HG02943 (cell line): Measurements from ENCODE around the gene RHBDD1.

Experiments used
- ATAC-seq: cut with Tn5 transposase; IDR thresholded peaks from one replicate; pipeline ENCODE4 v1.9.1; 2021; ENCODE audit warnings: mild to moderate bottlenecking, low read depth, moderate library complexity; ENCODE audit not compliant: unreplicated experiment

The RHBDD1 gene

DNA sequence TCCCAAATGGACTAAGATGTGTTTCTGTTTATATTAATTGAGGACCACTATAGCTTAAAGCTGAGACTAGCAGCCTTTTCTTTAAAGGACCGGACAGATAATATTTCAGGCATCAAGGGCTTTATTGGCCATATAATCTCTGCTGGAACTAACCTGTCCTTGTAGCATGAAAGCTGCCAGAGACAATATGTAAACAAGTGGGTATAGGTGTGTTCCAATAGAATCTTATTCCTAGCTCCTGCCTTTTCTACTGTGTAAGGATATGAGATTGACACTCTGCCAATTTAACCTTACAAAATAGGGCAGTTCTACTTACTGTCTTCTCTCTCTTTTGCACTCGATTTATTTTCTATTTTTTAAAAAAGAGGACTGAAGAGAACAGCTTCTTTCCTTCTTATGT is 74.0 kb downstream of the RHBDD1 start:
- ATAC-seq, result no peak

DNA sequence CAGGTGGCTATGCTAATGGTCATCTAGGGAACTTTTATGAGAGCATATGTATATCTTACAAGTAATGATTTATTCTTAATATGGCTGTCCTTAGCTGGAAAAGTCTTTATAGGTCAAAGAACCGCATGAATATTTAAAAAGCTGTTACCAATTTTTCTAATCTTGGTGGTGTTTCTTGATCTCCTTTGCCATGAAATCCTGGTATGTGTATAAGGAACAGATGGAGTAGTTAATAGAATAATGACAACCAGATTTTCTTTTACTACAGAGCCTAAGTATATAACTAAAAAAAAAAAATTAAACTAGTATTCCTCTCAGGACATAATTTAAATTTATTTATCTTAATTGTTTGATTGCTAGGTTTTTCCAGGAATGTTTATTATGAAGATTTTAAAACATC is 74.5 kb downstream of the RHBDD1 start:
- no peak for ATAC-seq

- ATAC-seq, result no peak
These were observed 76.1 kb downstream of the RHBDD1 start for GRCh38 chr2:226911932-226912331.

GRCh38 chr2:226913641-226914040 is 77.8 kb downstream of the RHBDD1 start:
- no peak for ATAC-seq

- no peak for ATAC-seq
These were observed 80.0 kb downstream of the RHBDD1 start for GRCh38 chr2:226915846-226916360.

DNA sequence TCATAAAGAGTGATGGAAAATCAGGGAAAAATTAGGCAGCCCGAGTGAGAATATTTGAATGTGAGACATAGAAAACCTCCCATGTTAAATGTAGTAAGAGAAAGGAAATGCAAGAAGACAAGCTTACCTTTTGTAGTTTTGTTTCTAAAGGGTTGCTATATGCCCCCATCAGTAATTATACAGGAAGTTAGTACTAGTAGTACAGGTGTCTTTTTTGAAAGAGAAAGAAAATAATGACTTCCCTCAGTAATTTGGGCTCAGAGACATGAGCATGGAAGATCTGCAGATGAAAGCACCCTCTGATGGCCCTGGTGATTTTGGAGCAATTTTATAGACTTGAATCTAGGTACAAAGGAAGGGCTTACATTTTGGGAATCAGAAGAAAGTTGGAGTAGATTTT is 80.8 kb downstream of the RHBDD1 start:
- peak; percentile 74 for ATAC-seq

DNA sequence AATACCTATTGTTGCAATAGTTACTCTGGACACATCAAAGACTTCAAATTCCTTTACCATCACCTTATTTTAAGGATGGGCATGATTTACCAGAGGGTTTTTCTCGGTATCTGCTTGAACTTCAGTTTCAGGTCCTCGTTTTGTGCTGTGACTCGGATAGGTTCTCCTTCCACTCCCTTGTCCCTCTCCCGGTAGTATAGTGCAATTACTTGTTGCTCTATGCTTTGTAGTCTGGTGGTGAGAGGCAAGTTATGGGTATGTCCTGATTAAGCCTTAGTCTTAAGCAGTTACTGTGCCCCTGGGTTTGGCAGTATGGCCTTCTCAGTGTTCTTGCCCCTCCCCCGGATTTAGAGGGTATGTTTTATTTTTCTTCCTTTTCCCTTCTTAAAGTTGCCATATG is 96.6 kb downstream of the RHBDD1 start:
- ATAC-seq, result no peak

- no peak for ATAC-seq
These were observed 98.8 kb downstream of the RHBDD1 start for GRCh38 chr2:226934546-226935201.

DNA sequence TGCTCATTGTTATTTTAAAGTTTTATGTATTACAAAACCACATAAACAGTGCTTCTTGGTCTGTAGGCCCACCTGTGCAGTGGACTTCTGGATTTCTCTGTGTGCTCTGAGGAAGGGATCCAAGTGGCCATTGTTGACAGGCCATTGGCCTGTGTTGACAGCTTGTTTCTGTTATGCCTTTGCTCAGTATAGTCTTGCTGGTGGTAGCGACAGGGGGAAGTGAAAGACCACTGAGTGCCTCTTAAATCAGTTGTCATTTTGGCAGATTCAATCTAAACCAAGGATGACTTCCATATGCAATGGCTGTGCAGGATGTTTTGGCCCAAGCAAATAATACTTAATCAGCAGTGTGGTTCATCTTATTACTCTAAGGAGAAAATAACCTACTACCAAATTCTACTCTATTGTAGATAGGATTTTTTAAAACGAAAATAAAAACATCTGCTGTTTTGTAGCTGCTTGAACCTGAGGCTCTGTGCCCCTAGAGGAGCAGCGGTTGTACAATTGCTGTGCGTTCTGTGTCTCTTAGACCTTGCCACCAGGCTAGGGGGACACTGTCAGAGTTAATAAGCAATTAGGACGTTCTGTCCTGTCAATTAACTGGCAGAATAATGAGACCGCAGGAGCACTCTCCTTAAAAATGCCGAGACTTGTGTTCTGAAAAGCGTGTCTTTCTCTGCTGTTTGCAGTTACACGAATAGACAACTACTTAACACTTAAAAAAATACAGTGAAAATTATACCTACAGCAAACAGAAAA is 108.2 kb downstream of the RHBDD1 start:
- peak; percentile 71 for ATAC-seq

DNA sequence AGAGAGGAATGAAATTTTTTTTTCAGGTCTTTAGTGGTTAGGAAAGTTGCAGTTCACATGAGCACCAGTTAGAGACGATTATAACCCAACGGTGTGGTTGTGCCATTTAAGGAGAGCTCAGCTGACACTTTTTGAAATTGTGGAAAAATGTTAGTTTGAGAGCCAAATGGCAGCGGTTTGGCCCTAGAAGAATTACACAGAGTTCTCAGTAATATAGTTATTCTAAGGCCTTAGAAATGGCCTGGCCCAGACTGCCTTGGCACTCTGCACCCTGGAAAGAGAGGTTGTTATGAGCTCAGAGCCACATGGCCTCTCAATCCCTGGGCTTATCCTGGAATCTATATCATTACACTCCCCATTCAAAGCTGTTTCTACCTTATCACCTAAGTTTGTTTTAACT is 117.4 kb downstream of the RHBDD1 start:
- ATAC-seq, result no peak

DNA sequence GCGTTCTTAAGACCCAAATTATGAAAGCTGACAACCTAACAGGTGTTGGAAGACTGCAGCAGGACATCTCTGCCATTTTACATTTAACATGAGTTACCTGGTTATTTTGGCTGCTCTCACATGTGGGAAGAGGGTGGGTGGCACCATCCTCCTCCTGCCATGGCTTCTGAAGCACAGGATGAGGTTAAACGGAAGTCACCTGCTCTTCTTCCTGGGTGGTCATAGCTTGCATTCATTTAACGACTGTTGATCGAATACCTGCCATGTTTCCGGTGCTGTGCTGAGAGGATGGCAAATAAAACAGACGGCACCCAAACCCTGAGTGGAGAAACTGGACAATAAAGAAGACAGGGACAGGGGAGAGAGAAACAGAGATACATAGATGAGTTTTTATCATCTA is 118.0 kb downstream of the RHBDD1 start:
- no peak for ATAC-seq

- no peak for ATAC-seq
These were observed 120.8 kb downstream of the RHBDD1 start for GRCh38 chr2:226956659-226957058.

DNA sequence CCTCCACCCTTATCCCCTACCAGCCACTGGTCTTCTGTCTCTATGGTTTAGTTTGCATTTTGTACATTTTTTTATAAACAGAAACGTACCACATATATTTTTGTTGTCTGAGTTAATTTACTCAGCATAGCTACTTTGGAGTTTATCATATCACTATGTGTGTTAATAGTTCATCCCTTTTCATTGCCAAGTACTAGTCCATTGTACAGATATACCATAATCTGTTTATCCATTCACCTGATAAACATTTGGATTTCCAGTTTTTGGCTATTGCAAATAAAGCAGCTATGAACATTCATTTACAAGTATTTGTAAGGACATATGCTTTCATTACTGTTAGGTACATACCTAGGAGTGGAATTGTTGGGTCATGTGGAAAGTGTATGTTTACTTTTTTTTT is 123.6 kb downstream of the RHBDD1 start:
- ATAC-seq, result no peak

DNA sequence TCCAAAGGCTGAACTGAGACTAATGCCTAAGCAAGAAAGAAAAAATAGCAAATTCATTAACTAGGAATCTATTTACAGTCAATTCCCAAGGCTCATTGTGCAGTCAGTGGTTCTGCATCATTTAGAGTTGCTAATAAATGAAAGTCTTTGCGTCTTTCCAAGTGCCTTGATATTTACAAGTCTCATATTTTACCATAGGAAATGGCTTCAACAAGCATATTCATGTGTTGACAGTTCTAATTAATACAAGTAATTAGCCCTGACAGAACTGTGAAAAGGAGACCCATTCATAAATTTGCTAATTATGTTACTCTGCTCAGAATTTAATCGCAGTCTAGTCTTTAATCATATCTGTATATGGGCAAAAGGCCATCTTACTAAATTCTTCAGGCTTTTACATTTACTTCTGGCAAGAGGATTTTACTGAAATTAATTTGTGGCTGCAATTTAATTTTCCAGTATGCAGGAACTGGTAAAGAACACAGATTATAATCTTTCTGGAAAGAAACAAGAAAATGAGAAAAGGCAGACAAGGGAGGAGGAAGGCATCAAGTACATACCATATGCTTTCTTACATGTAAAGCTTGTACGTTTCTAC is 126.4 kb downstream of the RHBDD1 start:
- no peak for ATAC-seq

DNA sequence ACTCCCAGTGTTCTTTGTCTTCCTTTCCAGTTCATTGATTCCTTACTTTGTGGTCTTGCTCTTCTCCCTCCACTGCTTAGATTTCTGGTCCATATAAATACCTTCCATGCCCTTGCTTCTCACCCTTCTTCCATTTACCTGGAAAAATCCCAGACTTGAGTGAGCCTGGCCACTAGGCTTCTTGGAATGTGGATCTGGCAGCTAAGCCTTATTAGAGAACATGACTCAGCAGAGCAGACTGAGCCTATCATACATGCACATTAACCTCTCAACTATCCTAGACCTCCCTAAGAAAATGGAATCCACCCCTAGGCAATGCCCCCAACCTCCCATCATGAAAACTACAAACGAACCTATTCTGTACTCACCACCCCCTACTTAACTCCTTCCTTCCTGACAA is 127.7 kb downstream of the RHBDD1 start:
- ATAC-seq, result no peak

GRCh38 chr2:226965376-226965775 is 129.5 kb downstream of the RHBDD1 start:
- ATAC-seq, result no peak

DNA sequence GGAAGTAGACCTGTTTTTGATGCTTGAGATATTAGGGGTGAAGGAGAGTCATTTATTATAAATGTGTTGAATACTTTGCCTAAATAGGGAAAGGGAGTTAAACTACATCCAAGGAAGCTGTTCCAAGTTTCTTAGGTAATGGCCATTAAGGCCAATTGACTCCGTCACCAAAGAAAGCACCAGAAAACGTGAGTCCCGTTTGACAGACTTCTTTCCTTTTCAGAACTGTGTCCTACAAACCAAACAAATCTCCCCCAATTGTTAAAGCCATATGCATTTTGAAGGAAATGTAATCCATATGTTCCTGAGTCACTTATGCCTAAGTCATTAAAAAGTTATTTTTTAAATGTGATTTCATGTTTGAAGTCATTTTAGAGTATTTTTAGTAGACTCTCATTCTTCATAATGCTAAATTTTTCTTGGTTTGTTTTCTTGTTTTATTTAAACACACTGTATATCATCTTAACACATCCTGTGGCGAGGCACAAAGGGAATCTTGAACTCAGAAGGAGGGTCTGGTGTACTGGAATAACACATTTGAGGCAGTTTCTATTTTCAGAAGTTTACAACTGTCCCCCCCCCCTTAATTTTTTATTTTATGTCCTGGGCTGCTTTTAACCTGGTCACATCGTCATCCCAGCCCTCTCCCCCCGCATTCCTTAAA is 133.7 kb downstream of the RHBDD1 start:
- no peak for ATAC-seq

GRCh38 chr2:226970362-226970761 is 134.5 kb downstream of the RHBDD1 start:
- peak; percentile 57 for ATAC-seq

DNA sequence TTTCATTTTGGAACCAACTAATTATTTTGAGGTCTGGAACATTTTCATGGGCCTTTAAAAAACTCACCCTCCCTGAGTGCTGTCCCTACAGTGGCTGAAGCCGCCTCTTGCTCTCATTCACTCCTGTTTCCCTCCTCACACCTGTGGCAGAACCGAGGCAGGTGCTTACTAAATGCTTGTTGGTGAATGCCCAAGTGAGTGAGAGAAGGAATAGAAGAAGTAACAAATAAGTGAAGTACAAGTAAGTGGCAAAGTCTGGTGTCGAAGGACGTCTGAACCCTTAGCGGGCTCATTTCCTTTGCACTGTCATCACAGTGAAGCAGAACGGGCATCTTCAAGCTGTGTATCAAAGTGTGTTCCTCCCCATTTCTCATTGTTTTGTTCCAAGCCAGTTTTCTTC is 135.2 kb downstream of the RHBDD1 start:
- peak; percentile 45 for ATAC-seq

DNA sequence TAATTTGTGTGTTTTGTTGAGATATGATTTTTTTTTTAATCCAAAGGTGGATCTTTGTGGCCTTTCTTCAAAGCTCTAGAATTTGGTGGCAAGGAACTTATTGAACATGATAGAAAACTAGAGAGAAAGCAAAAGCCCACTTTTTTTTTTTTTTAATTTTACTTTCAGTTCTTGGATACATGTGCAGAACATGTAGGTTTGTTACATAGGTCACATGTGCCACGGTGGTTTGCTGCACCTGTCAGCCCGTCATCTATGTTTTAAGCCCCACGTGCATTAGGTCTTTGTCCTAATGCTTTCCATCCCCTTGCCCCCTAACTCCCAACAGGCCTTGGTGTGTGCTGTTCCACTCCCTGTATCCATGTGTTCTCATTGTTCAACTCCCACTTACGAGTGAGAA is 135.9 kb downstream of the RHBDD1 start:
- no peak for ATAC-seq

GRCh38 chr2:226973816-226974215 is 138.0 kb downstream of the RHBDD1 start:
- no peak for ATAC-seq
